T-helper 17 cell (primary cell): ENCODE results near the gene TRIM40. TPM values are rescaled to one million over a fixed set of nuclear protein-coding genes. Genes with fewer than 3 reads are reported as not detected.

Experiments
- ATAC-seq: fragments of 150-1000 bp; cut with Tn5 transposase; 2 replicates; pipeline ENCODE4 v1.10.0; 2021; ENCODE audit warnings: mild to moderate bottlenecking, moderate library complexity
- DNase-seq, 3 donors: peaks; one replicate each; pipeline versions ENCODE4 v3.0.0 to v3.0.0-alpha.2; 2020 to 2021
- H3K9me3 ChIP-seq: one replicate; pipeline ENCODE4 v1.7.0; 2013; ENCODE audit warnings: low read length, mild to moderate bottlenecking; ENCODE audit not compliant: control insufficient read depth, poor library complexity, severe bottlenecking
- H3K27ac Mint-ChIP-seq: one replicate; pipeline ENCODE4 v1.8.0; 2022; ENCODE audit warnings: mild to moderate bottlenecking, moderate library complexity, mixed read lengths
- H3K27me3 Mint-ChIP-seq: one replicate; pipeline ENCODE4 v1.8.0; 2022; ENCODE audit warnings: mixed read lengths
- H3K36me3 Mint-ChIP-seq: one replicate; pipeline ENCODE4 v1.8.0; 2022; ENCODE audit warnings: low read depth, mixed read lengths
- H3K4me1 Mint-ChIP-seq: one replicate; pipeline ENCODE4 v1.8.0; 2022; ENCODE audit warnings: mild to moderate bottlenecking, mixed read lengths
- H3K4me3 Mint-ChIP-seq: one replicate; pipeline ENCODE4 v1.8.0; 2022; ENCODE audit warnings: mild to moderate bottlenecking, moderate library complexity, mixed read lengths
- total RNA-seq, 4 donors: library from RNA in 2 of 4; stranded (reverse) in 2 of 4; gene quantifications; one replicate each; pipeline ENCODE4 v1.2.3 and lab custom pipeline; 2022 to 2026

Gene TRIM40, protein sequence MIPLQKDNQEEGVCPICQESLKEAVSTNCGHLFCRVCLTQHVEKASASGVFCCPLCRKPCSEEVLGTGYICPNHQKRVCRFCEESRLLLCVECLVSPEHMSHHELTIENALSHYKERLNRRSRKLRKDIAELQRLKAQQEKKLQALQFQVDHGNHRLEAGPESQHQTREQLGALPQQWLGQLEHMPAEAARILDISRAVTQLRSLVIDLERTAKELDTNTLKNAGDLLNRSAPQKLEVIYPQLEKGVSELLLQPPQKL
- total RNA-seq, result 1 to 10 TPM in 1 of 2 donors, under 1 TPM in 1; 0.22 to 3.5 TPM
- total RNA-seq (lab: John Stamatoyannopoulos, UW), result 0 reads per million in 2 donors

DNA sequence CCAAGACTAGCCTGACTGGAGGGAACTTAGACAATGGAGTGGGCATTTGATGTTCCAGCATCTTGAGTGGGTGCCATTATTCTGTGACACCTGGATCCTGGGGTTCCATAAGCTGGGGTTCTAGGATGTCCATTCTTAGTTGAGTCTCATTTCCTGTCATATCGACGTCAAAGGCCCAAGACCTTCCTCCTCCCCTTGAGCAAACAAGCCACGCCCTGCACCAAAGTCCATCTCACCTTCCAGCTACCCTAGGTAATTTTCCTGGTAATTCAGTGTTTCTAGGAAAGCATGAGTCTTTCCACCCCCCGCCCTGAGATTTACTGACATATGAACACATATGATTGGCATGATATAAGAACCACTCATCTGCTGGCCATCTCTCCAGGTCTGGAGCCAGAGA, at the start of gene TRIM40:
TRIM40 (plus strand) TSS at position 384 of the 400 bp plus-strand sequence. CDS start 897 bp downstream, outside the sequence.
- H3K27ac Mint-ChIP-seq, result no peak within 1 kb of the TSS
- no peak within 1 kb of the TSS for H3K4me3 Mint-ChIP-seq
- peaks cover 11% of the 10 kb centered on the region for H3K4me1 Mint-ChIP-seq
- H3K27me3 Mint-ChIP-seq, result peaks cover 66% of the 10 kb centered on the region
- ATAC-seq (no peak), DNase-seq (no peak)
- no peaks in the 10 kb centered on the region for H3K9me3 ChIP-seq
- H3K36me3 Mint-ChIP-seq, result peaks cover 10% of the 10 kb centered on the region

DNA sequence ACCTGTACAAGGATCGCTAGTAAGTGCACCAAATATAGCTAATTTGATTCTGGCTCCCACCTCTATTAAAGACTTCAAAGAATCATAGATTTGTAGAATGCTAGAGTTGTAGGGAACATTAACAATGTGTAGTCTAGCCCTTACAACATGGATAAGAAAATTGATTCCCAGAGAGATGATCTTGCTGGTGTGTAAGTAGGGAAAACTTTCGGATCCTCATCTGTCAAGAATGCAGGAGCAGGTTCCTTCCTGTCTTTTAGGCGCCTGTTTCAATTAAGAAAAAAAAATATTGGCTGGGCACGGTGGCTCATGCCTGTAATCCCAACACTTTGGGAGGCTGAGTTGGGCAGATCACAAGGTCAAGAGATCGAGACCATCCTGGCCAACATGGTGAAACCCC, 48.1 kb upstream of the TRIM40 start:
- peaks cover 2% of the 10 kb centered on the region for H3K4me1 Mint-ChIP-seq
- H3K27me3 Mint-ChIP-seq, result peaks cover 61% of the 10 kb centered on the region
- peaks cover 6% of the 10 kb centered on the region for H3K36me3 Mint-ChIP-seq
- no peak overlapping the region for H3K27ac Mint-ChIP-seq
- H3K9me3 ChIP-seq, result no peaks in the 10 kb centered on the region
- ATAC-seq (no peak), DNase-seq (no peak)
- no peak overlapping the region for H3K4me3 Mint-ChIP-seq

DNA sequence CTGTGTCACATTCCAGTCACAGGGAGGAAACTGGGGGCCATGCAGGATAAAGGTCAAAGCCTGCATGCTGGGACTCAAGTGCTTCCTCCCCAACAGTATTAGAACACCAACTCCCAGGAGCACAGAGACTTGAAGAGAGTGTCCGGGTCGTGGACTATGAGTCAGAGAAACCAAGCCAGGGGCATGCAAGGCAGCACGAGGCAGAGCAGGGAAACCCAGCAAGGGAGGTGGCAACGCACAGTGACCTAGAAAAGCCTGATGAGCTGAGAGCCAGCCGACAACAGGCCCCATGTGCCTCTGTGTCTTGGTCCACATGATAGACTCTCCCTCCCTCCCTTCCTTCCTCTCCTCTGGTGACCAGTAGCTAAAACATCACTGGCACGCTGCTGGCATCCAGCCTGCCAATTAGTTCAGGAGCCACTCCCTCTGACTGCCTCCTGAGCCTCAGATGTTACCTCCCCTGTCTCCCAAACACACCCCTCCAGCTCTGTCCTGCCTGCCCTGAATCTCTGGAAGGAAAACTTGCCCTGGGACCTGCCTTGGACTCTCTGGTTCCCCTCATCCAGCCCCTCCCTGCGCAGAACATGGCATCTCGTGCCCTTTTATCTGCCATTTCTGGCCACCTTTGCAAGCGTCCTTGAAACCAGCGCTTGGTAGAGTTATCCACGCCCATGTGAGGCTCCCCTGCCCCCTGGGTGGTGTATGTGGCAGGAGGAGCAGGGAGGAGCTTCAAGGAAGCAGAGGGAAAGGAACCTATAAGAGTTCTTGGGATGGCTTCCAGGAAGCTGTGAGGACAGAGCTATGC, 44.2 kb upstream of the TRIM40 start:
- no peak for DNase-seq
- no peaks in the 10 kb centered on the region for H3K9me3 ChIP-seq
- Mint-ChIP-seq H3K36me3 (peaks cover 12% of the 10 kb centered on the region), H3K27ac (no peak overlapping the region), H3K4me1 (peaks cover 8% of the 10 kb centered on the region), H3K27me3 (peaks cover 90% of the 10 kb centered on the region), H3K4me3 (no peak overlapping the region)
- ATAC-seq, result no peak

DNA sequence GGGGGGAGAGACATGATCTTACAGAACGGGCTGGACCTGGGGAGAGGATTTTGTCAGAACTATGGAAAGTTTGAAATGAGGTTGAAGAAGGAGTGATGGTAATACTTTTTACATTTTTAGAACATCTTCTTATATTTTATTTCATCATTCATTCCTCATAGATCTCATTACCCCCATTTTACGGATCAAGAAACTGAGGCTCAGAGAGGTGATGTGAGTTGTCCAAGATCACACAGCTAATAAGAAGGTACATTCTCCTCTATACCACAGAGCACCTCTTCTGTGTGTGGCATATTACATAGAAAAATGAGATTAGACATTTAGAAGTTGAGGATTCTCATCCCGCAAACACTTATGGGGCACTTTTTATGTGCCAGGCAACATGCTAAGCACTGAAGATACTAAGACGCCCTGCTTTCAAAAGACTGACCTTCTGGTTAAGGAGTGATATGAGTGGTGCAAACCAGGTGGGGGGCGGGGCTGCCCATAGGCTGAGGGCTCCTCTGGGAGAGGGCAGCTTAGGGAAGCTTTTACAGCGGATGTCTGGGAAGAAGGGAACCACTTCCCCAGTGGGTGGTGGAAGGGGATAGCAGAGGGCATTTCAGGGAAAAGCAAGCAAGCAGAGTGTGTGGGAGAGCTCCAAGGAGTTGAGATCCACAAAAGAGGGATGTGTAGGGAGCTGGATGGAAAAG, 42.9 kb upstream of the TRIM40 start:
- no peaks in the 10 kb centered on the region for H3K9me3 ChIP-seq
- Mint-ChIP-seq H3K4me1 (peaks cover 16% of the 10 kb centered on the region), H3K4me3 (no peak overlapping the region), H3K27ac (peak overlapping the region; percentile 34), H3K27me3 (peaks cover 90% of the 10 kb centered on the region), H3K36me3 (peaks cover 15% of the 10 kb centered on the region)
- ATAC-seq (no peak), DNase-seq (no peak)

DNA sequence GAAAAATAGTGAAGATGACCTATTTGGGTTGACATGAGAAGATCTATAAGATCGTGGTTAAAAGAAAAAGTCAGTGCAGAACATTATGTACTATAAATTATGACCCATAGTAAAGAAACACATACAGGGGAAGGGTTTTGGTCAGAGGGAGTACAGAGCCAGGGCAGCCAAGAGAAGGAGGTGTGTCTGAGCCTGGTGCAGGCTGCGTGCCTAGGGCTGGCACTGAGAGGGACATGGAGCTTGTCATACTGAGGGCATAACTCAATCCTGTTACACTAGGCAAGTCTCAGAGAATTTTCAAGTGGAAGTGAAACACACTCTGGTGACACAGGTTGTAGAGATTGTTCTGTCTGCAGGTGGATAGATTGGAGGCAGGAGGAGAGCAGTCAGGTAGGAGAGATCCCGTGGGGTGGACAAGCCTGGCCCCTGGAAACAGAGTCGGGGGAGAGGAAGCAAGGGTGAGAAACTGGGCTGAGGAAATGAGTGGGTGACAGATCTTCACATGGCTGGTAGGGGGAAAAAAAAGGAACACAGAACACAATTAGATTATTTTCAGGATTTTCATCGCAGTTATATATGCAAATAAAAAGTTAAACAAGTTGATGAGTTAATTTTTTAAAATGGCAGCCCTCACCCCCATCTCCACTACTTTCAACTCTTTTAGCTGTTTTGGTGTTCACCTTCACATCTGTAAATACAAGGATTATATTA, 41.8 kb upstream of the TRIM40 start:
- Mint-ChIP-seq H3K36me3 (peaks cover 15% of the 10 kb centered on the region), H3K4me3 (no peak overlapping the region), H3K27me3 (peaks cover 90% of the 10 kb centered on the region), H3K4me1 (peaks cover 23% of the 10 kb centered on the region), H3K27ac (peak overlapping the region; percentile 37)
- no peaks in the 10 kb centered on the region for H3K9me3 ChIP-seq
- ATAC-seq, result no peak
- DNase-seq, result no peak

DNA sequence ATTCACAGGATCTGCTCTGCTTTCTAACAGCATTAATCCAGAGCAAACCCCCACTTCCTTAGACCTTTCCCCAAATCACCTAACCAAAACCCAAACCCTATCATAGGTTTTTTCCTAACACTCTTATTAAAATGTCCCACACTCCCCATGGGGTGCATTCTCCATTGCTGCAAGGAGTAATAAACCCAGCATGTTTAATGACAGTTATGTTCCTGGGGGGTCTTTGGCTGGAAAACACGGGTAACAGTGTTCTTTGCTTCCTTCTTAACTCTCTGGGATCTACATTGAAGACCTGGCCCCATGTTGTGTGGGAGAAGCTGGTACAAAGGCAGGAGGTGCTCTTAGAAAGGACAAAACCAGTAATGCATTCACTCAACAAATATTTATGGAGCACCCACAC, 39.1 kb upstream of the TRIM40 start:
- no peaks in the 10 kb centered on the region for H3K9me3 ChIP-seq
- H3K27me3 Mint-ChIP-seq, result peaks cover 90% of the 10 kb centered on the region
- no peak for DNase-seq
- no peak overlapping the region for H3K4me3 Mint-ChIP-seq
- no peak overlapping the region for H3K27ac Mint-ChIP-seq
- peaks cover 36% of the 10 kb centered on the region for H3K4me1 Mint-ChIP-seq
- no peak for ATAC-seq
- H3K36me3 Mint-ChIP-seq, result peaks cover 11% of the 10 kb centered on the region

DNA sequence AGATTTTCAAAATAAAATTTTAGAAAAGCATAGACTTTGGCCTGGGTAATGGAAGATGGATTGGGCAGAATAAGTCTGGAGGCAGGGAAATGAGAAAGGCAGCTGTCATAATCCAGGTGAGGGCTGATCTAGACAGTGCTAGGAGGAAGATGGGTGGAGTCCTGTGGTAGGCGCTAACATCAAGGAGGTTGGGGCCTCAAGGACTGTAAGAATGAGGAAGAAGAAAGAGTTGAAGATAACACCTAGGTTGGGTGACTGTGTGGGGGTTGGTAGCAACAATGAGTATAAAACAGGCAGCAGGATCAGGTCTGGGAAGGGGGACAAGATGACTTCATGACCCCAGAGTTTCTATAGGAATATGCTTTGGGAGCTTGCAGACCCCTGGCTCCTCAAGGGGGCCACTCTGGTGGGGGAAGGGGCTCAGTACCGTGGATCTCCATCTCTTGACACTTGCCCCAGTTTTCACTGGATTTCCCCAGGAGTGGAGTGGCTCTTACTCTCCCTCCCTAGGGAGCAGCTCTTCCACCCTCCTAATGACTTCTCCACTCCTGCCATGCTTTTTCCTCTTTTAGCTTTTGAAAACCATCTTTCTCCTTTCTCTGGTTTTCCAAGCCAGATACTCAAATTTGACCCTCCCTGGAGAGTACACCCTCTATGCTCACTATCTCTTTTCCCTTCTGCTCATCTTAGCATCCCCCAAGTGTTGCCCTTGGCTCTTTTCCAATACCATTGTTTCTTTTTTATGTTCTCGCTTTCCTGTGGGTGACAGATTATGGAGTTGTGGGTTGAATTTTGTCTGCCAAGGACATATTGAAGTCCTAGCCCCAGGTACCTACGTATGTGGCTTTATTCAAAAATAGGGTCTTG, 37.8 kb upstream of the TRIM40 start:
- H3K27ac Mint-ChIP-seq, result no peak overlapping the region

DNA sequence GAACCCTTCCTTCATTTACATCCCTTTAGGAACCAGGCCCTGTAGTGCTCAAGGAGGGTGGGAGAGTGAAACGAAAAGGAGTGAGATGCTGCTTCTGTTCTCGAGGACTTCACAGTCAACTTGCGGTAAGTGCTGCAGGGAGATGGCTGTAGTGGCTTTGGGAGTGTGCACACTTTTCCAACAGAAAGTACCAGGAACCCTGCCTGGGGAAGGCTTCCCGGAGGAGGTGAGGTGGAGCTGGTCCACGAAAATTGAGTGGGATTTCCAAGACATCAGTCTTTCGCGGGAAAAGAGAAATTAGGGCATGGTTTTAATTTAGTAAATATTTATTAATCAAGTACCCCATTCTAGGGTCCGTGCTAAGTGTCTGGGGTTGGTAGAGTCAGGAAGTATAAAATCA, 35.8 kb upstream of the TRIM40 start:
- Mint-ChIP-seq H3K36me3 (peaks cover 5% of the 10 kb centered on the region), H3K27ac (no peak overlapping the region), H3K4me1 (peaks cover 43% of the 10 kb centered on the region), H3K4me3 (peak overlapping the region; percentile 76), H3K27me3 (peaks cover 67% of the 10 kb centered on the region)
- no peak for DNase-seq
- H3K9me3 ChIP-seq, result no peaks in the 10 kb centered on the region
- ATAC-seq, result no peak

More for the DNA sequence above, 37.8 kb upstream of the TRIM40 start:
- DNase-seq (no peak), ATAC-seq (peak; percentile 65)
- H3K9me3 ChIP-seq, result no peaks in the 10 kb centered on the region
- Mint-ChIP-seq H3K36me3 (peaks cover 11% of the 10 kb centered on the region), H3K4me1 (peaks cover 42% of the 10 kb centered on the region), H3K27me3 (peaks cover 78% of the 10 kb centered on the region), H3K4me3 (peak overlapping the region; percentile 37)

DNA sequence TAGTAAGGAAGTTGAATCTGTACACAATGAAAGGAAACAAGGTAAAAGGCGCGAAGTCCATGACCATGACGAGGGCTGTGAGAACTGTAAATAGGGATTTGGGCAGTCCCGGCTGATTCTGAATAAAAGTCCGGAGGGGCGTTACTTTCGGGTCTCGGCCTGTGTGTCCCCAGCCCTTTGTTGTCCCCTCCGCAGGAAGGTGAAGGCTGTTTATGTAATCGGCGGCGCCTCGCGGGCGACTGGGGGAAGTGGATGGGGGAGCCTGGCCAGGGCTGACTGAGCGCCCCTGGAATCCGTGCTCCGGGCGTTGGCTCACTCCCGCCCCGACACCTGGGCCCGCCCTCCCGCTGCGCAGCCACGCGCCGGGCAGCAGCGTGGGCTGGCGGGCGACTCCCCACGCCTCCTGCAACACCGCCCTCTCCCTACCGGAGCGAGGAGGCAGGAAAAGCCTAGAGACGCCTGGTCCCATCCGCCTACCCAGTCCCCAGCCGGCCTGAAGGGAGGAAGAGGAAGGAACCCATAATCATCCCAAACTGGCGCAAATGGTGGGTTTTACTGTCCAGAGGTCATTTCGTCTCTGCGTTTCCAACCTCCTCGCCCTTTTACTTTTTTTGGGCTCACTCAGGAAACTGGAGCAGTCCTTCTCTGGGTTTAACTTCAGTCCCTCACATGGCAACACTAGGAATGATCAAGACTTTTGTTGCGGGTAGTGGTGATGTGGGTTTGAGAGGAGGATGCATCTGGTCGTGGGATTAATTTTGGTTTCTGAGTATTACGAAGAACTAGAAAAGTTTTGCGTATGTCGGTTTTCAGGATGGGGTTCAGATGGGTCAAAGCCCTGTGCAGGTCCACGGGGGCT, 35.1 kb upstream of the TRIM40 start:
- peak overlapping the region; percentile 92 for H3K27ac Mint-ChIP-seq
- peaks cover 4% of the 10 kb centered on the region for H3K36me3 Mint-ChIP-seq
- peaks cover 61% of the 10 kb centered on the region for H3K27me3 Mint-ChIP-seq
- peak overlapping the region; percentile 93 for H3K4me3 Mint-ChIP-seq
- no peaks in the 10 kb centered on the region for H3K9me3 ChIP-seq
- no peak for ATAC-seq
- DNase-seq, result peak in 1 of 3 donors; percentile 17
- peaks cover 43% of the 10 kb centered on the region for H3K4me1 Mint-ChIP-seq

DNA sequence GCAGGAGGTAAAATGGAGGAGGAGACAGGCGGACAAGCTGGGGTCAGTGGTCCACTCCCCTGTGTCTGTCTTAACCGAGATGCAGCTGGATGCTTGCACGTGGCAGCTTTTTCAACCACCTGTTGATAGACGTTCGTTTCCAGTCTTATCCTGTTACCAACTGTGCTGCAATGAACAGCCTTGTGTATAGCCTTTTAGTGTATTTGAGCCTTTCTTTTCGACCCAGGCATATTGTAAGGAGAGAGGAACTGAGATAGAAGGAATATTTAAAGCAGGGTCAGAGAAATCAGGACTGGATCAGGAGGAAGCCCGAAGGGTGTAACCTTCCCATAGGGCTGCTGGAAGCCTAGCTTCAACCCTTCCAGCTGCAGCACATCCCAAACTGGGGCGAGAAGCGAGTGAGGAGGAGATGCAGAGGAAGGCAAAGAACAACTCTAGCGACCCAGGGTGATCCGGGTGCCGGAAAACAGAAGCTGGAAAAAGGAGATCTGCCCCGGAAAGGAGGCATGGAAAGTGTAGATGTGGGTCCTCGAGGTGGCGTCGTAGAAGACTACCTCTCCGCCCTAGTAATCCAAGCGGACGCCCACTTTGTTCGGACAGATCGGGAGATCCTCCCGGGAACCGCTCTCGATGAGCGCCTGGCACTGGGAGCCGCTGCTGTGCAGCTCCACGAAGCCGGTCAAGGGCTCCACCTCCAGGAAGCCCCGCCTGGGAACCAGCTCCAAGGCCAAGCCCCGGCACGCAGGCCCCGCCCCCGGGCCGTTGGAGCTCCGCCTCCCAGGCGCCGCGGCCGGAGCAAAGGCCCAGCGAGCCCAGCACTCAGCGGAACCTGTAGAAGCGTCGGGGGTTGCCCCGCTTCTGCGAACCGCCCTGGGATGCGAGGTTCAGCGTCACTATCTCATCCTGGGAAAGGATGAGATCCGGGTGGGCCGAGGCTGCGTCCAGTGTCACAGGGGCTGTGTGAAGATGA, 34.2 kb upstream of the TRIM40 start:
- H3K27ac Mint-ChIP-seq, result peak overlapping the region; percentile 92
- H3K4me3 Mint-ChIP-seq, result peak overlapping the region; percentile 93
- H3K36me3 Mint-ChIP-seq, result peaks cover 4% of the 10 kb centered on the region
- peaks cover 64% of the 10 kb centered on the region for H3K27me3 Mint-ChIP-seq
- ATAC-seq, result peak; percentile 36
- peaks cover 43% of the 10 kb centered on the region for H3K4me1 Mint-ChIP-seq
- peak; percentile 23 to 65 (median 63) for DNase-seq
- no peaks in the 10 kb centered on the region for H3K9me3 ChIP-seq
